AG09319 (cell line): ENCODE results near the gene MELTF.

ENCODE experiments used
- DNase-seq: peaks from one replicate; pipeline ENCODE4 v3.0.0-alpha.2; 2010; ENCODE audit warnings: low read depth; ENCODE audit errors: extremely low read depth
- TF ChIP-seq, protein P1 (sequence below): IDR thresholded peaks from 2 replicates; pipeline ENCODE4 v1.5.1; 2011; ENCODE audit warnings: low read depth, mild to moderate bottlenecking, inconsistent platforms, low read length, moderate library complexity

Gene MELTF

DNA sequence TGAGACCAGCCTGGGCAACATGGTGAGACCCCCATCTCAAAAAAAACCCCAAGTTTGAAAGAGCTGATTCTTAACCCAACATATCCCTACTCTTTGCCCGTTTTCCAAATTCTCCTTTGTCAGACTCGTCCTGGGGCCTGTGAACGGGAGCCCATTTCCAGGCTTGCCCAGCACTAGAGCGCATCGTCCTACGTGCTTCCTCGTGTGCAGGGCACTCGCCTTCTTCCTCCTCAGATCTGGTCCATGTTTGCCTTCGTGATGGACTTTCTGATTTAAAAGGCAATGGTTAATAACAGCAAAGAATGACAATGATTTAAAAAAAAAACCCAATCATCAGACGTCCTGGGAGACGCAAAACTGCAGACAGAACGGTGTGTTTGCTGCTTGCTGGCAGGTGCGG, 10.1 kb downstream of the MELTF start:
- TF ChIP-seq, protein P1, sequence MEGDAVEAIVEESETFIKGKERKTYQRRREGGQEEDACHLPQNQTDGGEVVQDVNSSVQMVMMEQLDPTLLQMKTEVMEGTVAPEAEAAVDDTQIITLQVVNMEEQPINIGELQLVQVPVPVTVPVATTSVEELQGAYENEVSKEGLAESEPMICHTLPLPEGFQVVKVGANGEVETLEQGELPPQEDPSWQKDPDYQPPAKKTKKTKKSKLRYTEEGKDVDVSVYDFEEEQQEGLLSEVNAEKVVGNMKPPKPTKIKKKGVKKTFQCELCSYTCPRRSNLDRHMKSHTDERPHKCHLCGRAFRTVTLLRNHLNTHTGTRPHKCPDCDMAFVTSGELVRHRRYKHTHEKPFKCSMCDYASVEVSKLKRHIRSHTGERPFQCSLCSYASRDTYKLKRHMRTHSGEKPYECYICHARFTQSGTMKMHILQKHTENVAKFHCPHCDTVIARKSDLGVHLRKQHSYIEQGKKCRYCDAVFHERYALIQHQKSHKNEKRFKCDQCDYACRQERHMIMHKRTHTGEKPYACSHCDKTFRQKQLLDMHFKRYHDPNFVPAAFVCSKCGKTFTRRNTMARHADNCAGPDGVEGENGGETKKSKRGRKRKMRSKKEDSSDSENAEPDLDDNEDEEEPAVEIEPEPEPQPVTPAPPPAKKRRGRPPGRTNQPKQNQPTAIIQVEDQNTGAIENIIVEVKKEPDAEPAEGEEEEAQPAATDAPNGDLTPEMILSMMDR, result no peak
- no peak for DNase-seq

DNA sequence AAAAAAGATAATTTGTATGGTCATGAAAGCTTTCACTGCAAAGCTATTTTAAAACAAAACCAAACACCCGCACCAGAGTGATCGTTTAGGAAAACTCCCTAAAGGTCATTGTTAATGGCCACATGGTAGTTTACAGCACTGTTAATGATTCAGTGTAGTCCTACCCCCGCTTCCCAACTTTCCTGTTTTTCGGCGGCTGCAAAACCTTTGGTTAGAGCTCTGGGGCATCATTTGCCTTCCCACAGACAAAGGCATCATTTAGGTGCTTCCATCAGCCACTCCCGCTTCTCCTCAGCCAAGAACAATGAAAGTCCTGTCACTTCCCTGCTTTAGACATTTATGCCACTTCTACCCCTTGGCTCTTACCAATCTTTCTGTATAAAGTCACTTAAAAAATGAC, 10.6 kb downstream of the MELTF start:
- DNase-seq, result no peak
- TF ChIP-seq, protein P1, result no peak

DNA sequence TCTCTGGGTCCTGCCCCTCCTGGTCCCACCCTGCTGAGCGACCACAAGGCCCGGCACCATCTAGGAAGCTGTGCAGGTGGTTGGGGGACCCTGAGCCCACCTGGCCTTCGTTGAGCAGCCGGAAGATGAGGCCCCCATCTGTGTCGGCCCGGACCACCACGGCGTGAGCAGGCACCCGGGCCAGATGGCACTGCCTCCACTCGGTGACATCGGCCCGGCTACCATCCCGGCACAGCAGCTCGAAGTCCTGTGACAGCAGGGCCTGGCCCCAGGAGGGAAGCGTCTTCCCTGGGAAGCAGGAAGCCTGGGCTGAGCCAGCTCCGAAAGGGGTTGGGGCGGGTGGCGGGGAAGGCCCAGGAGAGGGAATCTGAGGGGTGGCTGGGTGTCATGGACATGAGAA, 12.6 kb downstream of the MELTF start:
- no peak for DNase-seq
- TF ChIP-seq, protein P1, result no peak

DNA sequence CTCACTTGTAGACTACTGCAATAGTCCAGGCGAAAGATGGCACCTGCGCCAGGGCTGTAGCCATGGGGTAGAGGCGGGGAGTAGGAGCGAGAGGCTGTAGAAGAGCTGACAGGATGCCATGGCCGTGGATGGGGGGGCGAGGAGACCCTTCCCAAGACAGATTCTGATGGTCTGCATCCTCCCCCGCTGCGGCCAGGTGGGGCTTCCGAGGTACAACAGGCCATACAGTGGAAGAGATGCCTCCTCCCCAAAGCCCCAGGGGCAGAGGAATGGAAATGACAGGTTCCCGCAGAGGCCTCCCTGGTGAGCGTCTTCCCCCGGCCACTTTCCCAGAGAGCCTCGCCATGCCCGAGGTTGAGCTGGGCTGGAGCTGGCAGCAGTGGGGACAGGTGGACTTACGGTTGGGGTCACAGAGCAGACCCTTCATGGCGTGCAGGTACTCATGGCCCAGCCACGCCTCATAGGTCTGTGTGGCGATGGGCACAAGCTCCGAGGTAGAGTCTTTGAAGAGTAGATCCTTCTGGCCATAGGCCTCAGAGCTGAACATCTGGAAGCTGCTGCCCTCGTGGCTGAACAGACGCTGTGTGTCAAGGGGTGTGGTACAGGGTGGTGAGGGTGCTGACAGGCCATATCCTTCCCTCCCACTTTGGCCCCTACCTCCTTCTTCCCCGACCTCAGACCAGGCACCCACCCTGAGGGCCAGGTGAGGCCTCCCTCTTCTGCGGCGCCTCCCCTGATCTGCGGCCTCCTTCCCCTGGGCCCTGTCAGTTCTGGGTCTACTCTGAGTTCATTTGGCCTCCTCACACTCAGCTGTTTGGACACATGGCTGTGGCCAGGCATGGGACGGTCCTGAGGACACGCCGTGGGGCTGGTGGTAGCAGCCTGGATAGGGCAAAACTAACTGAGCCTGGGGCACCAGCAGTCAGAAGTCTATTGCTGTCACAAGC, 13.6 kb downstream of the MELTF start:
- DNase-seq, result no peak
- TF ChIP-seq, protein P1, result no peak

DNA sequence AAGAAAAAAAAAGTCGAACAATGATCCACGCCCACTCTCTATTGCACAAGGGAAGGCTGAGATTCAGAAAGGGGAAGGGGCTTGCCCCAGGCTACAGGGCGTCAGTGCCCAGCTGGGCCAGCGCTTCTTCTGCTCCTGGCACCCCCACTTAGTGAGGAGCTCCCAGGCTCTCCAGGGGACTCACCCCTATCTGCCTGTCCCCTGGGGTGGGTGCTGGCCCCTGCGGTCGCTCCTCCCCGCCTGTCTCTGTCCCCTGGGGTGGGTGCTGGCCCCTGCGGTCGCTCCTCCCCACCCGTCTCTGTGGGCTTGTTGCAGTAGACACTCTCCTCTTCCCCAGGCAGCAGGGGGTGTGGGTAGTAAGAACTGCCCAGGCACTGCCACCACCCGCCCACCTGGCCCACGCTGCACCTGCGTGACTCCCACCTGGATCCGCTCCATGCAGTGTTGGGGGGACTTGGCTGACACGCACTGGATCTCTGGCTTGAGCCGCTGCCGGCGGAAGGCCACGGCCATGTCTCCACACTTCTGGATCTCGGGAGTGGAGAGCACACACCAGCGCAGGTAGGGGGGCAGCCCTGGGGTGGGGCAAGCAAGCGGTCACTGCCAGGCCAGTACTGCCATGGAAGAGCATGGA, 14.6 kb downstream of the MELTF start:
- no peak for DNase-seq
- TF ChIP-seq, protein P1, result no peak

DNA sequence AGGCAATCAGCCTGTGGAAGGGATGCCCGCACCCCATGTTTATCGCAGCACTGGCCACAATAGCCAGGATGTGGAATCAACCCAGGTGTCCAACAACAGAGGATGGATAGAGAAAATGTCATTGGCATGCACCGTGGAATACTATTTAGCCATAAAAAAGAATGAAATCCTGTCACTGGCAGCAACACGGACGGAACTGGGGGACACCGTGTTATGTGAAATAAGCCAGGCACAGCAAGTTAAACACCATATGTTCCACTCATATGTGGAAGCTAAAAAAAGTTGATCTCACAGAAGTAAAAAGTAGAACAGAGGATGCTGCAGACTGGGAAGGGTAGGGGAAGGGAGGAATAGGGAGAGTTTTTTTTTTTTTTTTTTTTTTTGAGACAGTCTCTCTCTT, 15.6 kb downstream of the MELTF start:
- no peak for DNase-seq
- TF ChIP-seq, protein P1, result no peak

DNA sequence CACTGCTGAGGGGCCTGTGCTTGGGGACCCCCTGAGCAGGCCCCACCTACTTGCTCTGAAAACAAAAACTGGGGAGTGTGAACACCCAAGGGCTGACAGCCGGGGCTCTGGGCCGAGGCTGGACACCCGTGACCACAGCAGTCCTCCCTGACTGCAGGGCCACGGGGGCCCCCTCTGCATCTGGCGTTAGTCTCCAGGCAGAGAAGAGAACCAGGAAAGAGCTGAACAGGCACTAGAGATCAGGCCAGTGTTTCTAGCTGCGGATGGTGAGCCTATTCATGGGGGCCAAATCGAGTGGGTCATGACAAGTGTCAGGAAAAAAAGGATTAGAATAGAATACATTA, 17.1 kb downstream of the MELTF start:
- DNase-seq, result no peak
- TF ChIP-seq, protein P1, result no peak
